Measurements from ENCODE around the gene USP3. TPM values are rescaled to one million over a fixed set of nuclear protein-coding genes. Genes with fewer than 3 reads are reported as not detected.

The USP3 gene
- total and polyA plus RNA-seq, 2 of the 13 experiments (the other 11 are each of a cell fraction or from before 2014, with no cell fraction given): 14.3 to 61.2 TPM

DNA sequence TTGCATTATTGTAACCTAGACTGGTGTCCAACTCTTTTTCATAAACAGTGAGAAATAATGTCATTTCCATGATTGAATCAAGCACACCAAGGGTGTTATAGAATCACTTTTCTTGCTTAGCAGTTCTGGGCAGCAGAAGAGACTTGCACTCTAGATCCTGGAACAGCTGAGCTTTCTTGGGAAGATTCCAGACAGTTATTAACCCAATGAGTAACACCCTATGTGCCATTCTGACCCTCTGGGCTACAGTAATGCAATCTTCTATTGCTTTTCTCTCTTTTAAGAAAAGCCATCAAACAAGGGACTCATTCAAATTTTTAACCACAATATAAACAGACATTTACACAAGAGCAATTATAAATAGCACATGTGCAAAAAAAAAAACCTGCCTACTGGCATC lies 39.3 kb upstream of the USP3 start:
- no peak for TF ChIP-seq YY1 (IDR thresholded peaks at IDR 0.05; ENCODE audit: insufficient read depth, insufficient replicate concordance, low read depth, low read length)
- TF ChIP-seq ZNF564 (CRISPR knock-in tag; IDR thresholded peaks at IDR 0.05): no peak
- TF ChIP-seq, protein P1, sequence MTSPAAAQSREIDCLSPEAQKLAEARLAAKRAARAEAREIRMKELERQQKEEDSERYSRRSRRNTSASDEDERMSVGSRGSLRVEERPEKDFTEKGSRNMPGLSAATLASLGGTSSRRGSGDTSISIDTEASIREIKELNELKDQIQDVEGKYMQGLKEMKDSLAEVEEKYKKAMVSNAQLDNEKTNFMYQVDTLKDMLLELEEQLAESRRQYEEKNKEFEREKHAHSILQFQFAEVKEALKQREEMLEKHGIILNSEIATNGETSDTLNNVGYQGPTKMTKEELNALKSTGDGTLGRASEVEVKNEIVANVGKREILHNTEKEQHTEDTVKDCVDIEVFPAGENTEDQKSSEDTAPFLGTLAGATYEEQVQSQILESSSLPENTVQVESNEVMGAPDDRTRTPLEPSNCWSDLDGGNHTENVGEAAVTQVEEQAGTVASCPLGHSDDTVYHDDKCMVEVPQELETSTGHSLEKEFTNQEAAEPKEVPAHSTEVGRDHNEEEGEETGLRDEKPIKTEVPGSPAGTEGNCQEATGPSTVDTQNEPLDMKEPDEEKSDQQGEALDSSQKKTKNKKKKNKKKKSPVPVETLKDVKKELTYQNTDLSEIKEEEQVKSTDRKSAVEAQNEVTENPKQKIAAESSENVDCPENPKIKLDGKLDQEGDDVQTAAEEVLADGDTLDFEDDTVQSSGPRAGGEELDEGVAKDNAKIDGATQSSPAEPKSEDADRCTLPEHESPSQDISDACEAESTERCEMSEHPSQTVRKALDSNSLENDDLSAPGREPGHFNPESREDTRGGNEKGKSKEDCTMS (CRISPR knock-in tag; conservative IDR thresholded peaks at IDR 0.05): no peak
- TF ChIP-seq ZNF788 (CRISPR knock-in tag; IDR thresholded peaks at IDR 0.05; ENCODE audit: borderline replicate concordance): no peak
- TF ChIP-seq, protein P2, sequence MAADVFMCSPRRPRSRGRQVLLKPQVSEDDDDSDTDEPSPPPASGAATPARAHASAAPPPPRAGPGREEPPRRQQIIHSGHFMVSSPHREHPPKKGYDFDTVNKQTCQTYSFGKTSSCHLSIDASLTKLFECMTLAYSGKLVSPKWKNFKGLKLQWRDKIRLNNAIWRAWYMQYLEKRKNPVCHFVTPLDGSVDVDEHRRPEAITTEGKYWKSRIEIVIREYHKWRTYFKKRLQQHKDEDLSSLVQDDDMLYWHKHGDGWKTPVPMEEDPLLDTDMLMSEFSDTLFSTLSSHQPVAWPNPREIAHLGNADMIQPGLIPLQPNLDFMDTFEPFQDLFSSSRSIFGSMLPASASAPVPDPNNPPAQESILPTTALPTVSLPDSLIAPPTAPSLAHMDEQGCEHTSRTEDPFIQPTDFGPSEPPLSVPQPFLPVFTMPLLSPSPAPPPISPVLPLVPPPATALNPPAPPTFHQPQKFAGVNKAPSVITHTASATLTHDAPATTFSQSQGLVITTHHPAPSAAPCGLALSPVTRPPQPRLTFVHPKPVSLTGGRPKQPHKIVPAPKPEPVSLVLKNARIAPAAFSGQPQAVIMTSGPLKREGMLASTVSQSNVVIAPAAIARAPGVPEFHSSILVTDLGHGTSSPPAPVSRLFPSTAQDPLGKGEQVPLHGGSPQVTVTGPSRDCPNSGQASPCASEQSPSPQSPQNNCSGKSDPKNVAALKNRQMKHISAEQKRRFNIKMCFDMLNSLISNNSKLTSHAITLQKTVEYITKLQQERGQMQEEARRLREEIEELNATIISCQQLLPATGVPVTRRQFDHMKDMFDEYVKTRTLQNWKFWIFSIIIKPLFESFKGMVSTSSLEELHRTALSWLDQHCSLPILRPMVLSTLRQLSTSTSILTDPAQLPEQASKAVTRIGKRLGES (CRISPR knock-in tag; IDR thresholded peaks at IDR 0.05; ENCODE audit: borderline replicate concordance): no peak
- no peak for TF ChIP-seq REL (CRISPR knock-in tag; conservative IDR thresholded peaks at IDR 0.05)
- TF ChIP-seq HIVEP1 (CRISPR knock-in tag; IDR thresholded peaks at IDR 0.05): no peak
- no peak for TF ChIP-seq BHLHE40 (IDR thresholded peaks at IDR 0.05; ENCODE audit: low read length)
- TF ChIP-seq, protein P3, sequence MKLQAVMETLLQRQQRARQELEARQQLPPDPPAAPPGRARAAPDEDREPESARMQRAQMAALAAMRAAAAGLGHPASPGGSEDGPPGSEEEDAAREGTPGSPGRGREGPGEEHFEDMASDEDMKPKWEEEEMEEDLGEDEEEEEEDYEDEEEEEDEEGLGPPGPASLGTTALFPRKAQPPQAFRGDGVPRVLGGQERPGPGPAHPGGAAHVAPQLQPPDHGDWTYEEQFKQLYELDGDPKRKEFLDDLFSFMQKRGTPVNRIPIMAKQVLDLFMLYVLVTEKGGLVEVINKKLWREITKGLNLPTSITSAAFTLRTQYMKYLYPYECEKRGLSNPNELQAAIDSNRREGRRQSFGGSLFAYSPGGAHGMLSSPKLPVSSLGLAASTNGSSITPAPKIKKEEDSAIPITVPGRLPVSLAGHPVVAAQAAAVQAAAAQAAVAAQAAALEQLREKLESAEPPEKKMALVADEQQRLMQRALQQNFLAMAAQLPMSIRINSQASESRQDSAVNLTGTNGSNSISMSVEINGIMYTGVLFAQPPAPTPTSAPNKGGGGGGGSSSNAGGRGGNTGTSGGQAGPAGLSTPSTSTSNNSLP (IDR thresholded peaks at IDR 0.05; ENCODE audit: low read depth, low read length): no peak
- TF ChIP-seq ZFYVE20 (CRISPR knock-in tag; IDR thresholded peaks at IDR 0.05; ENCODE audit: borderline replicate concordance, low read depth): no peak
- TF ChIP-seq, protein P4, sequence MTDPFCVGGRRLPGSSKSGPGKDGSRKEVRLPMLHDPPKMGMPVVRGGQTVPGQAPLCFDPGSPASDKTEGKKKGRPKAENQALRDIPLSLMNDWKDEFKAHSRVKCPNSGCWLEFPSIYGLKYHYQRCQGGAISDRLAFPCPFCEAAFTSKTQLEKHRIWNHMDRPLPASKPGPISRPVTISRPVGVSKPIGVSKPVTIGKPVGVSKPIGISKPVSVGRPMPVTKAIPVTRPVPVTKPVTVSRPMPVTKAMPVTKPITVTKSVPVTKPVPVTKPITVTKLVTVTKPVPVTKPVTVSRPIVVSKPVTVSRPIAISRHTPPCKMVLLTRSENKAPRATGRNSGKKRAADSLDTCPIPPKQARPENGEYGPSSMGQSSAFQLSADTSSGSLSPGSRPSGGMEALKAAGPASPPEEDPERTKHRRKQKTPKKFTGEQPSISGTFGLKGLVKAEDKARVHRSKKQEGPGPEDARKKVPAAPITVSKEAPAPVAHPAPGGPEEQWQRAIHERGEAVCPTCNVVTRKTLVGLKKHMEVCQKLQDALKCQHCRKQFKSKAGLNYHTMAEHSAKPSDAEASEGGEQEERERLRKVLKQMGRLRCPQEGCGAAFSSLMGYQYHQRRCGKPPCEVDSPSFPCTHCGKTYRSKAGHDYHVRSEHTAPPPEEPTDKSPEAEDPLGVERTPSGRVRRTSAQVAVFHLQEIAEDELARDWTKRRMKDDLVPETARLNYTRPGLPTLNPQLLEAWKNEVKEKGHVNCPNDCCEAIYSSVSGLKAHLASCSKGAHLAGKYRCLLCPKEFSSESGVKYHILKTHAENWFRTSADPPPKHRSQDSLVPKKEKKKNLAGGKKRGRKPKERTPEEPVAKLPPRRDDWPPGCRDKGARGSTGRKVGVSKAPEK (CRISPR knock-in tag; IDR thresholded peaks at IDR 0.05; ENCODE audit: borderline replicate concordance): no peak
- no peak for TF ChIP-seq ZNF598 (CRISPR knock-in tag; IDR thresholded peaks at IDR 0.05; ENCODE audit: borderline replicate concordance)
- ChIA-PET POLR2A (no interaction called here), CTCF (ENCODE audit: low intra/inter-chr PET ratio, low total read pairs) (no interaction called here)
- no peak overlapping the region for H2AFZ ChIP-seq (ENCODE audit: low read length)
- in situ Hi-C loops (cut with HindIII; ENCODE audit: extremely low pct_ligation_motif_present, low pct_unique_long_range_greater_than_20kb): loop anchor here (5.0 kb wide), 2 partner anchors 37 to 127 kb away; partner anchors contain the start of gene USP3
- no peak for DNase-seq (ENCODE audit: low spot score)
- no peak for FAIRE-seq
- no peak overlapping the region for H3K27ac ChIP-seq (ENCODE audit: extremely low read length, insufficient read depth, low read length)
- H3K36me3 ChIP-seq (replicated peaks in 1 of 2; ENCODE audit: control insufficient read depth in 1 of 2, insufficient read depth in 2 of 2, low read length in 2 of 2): no peaks in the 10 kb centered on the region
- BruUV-seq (replicated peaks): no TSS peak
- H4K20me1 ChIP-seq (ENCODE audit: insufficient read depth, low read length): no peaks in the 10 kb centered on the region
- no peak overlapping the region for H3K4me2 ChIP-seq (ENCODE audit: low read depth, low read length)
- no peak for ATAC-seq
- no peaks in the 10 kb centered on the region for H3K79me2 ChIP-seq (ENCODE audit: insufficient read depth, low read length)
- peaks cover 85% of the 10 kb centered on the region for H3K4me1 ChIP-seq (ENCODE audit: insufficient read depth, low read length)
- H3K9ac ChIP-seq (ENCODE audit: insufficient read depth, low read depth, low read length): no peak overlapping the region
- no peak overlapping the region for H3K4me3 ChIP-seq (replicated peaks in 1 of 3; ENCODE audit: insufficient read depth in 1 of 3, low read depth in 2 of 3, low read length in 3 of 3)
- intact Hi-C loops (cut with micrococcal nuclease; ENCODE audit: unreplicated experiment): loop anchor here (5.0 kb wide), 1 partner anchor 132 kb away; the partner anchor contains the start of gene FBXL22
- H3K9me3 ChIP-seq (ENCODE audit: low read length): no peaks in the 10 kb centered on the region
- no peaks in the 10 kb centered on the region; a peak in 1 of 5 replicates for H3K27me3 ChIP-seq (ENCODE audit: control insufficient read depth in 1 of 2, insufficient read depth in 2 of 2, low read length in 2 of 2)

All from HepG2 (cell line).